Right atrium auricular region (tissue), 2 donors: ENCODE measurements around the gene SUN1. TPM values are rescaled to one million over a fixed set of nuclear protein-coding genes. Genes with fewer than 3 reads are reported as not detected.
A peak's percentile ranks its signal among the peaks of the same experiment; 100 is the strongest.

Experiments used
- DNase-seq: peaks from one replicate; pipeline ENCODE4 v3.0.0-alpha.2; 2019; ENCODE audit warnings: low spot score
- H3K27ac ChIP-seq, 2 donors: fragments of 200-600 bp; sonication (generic); 1 replicate in 1 of 2; 2 replicates in 1 of 2; pipeline ENCODE4 v1.5.1; 2016 to 2019
- H3K27me3 ChIP-seq, 2 donors: fragments of 200-600 bp; sonication (generic); one replicate each; pipeline versions ENCODE4 v1.5.1 to v1.6.0; 2017 to 2019
- H3K36me3 ChIP-seq: fragments of 200-600 bp; sonication (generic); one replicate; pipeline ENCODE4 v1.5.1; 2016
- H3K4me1 ChIP-seq, 2 donors: fragments of 200-600 bp; sonication (generic); one replicate each; pipeline versions ENCODE4 v1.5.1 to v1.6.0; 2017 to 2019
- H3K4me3 ChIP-seq, 2 donors: fragments of 200-600 bp; sonication (generic); 1 replicate in 1 of 2; 2 replicates in 1 of 2; pipeline ENCODE4 v1.5.1; 2017 to 2019; ENCODE audit warnings: mild to moderate bottlenecking in 1 of 2, moderate library complexity in 1 of 2
- H3K9me3 ChIP-seq, 2 donors: fragments of 200-600 bp; sonication (generic); one replicate each; pipeline ENCODE4 v1.5.1; 2019
- CTCF ChIP-seq, 2 donors: fragments of 200-600 bp; sonication (generic); IDR thresholded peaks; one replicate each; pipeline ENCODE4 v1.5.1; 2019; ENCODE audit warnings: antibody characterized with exemption in 2 of 2
- total RNA-seq, 2 donors: library from RNA; depleted of rRNA; stranded (reverse); fragments of >200 nt; gene quantifications; one replicate each; pipeline ENCODE4 v1.1.0, GENCODE V29; 2016

SUN1 gene
- total RNA-seq, 2 donors from 2014 or later, result 84.4 to 97.5 TPM

DNA sequence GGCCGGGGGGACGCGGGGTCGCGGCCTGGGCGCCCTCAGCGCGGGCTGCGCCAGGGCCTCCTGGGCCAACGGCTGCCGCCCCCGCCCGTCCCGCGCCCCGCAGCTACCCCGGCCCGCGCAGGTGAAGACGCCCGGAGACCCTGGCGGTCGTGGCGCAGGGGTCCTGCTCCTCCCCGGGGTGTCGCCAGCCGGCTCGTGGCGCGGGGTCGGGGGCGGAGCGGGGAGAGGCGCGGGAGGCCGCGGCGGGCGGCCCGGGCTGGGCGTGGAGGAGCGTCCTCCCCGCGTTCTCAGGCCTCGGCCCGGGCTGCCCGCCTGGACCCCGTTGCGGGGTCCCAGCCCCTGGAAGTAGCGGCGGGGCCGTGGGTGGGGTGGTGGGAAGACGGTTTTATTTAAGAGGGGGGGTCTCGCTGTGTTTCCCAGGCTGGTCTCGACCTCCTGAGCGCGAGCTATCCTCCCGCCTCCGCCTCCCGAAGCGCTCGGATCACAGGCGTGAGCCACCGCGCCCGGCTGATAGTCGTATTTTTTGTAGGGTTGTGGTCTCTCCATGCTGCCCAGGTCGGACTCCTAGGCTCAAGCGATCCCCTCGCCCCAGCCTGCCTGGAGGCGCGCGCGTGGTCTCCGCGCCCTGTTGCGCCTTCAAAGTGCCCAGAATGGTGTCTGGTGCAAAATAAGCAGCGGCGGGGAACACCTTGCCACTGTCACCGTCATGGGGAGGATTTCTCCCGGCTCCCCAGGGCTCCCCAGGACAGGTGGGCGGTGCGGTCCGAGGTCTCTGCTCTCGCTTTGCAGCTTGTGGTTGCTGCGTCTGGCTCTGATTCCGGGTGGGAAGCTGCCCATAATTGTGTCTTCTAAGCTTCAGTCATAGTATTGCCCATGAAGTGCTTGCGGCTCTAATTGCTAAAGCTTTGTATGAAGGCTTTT, 15.3 kb upstream of the SUN1 start:
- no peak for TF ChIP-seq CTCF (IDR thresholded peaks at IDR 0.05)
- Histone ChIP-seq H3K27ac (peak overlapping the region; percentile 86 to 93), H3K27me3 (no peaks in the 10 kb centered on the region), H3K9me3 (no peaks in the 10 kb centered on the region), H3K4me3 (peak overlapping the region; percentile 82 to 95), H3K4me1 (peaks cover 0 to 68% of the 10 kb centered on the region in 2 donors), H3K36me3 (no peaks in the 10 kb centered on the region)
- no peak for DNase-seq

DNA sequence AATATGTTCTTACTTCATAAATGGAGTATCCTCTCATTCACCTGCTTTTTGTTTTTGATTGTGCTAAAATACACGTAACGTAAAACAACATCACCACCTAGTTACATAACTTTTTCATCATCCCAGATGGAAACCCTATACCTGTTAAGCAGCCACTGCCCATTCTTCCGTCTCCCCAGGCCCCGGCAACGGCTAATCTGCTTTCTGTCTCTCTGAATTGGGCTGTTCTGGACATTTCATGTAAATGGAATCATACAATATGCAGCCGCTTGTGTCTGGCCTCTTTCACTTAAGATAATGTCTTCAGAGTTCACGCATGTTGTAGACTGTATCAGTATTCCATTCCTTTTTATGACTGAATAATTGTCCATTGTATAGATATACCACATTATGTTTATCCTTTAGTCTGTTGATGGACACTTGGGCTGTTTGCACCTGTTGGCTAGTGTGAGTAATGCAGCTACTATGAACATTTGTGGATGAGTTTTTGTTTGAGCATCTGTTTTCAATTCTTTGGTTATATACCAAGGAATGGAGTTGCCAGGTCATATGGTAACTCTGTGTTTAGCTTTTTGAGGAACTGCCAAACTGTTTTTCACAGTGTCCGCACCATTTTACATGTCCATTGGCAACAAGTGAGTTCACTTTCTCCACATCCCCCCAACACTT, 14.1 kb upstream of the SUN1 start:
- peaks cover 0 to 69% of the 10 kb centered on the region in 2 donors for H3K4me1 ChIP-seq
- H3K9me3 ChIP-seq, result no peaks in the 10 kb centered on the region
- H3K27me3 ChIP-seq, result no peaks in the 10 kb centered on the region
- TF ChIP-seq CTCF (IDR thresholded peaks at IDR 0.05), result peak in 1 of 2 donors; percentile 38
- no peak for DNase-seq
- H3K4me3 ChIP-seq, result no peak overlapping the region
- peak overlapping the region in 1 of 2 donors; percentile 93 for H3K27ac ChIP-seq
- no peaks in the 10 kb centered on the region for H3K36me3 ChIP-seq

- Histone ChIP-seq H3K4me3 (no peak overlapping the region), H3K27ac (no peak overlapping the region), H3K4me1 (peaks cover 0 to 78% of the 10 kb centered on the region in 2 donors), H3K9me3 (no peaks in the 10 kb centered on the region), H3K36me3 (no peaks in the 10 kb centered on the region), H3K27me3 (no peaks in the 10 kb centered on the region)
- no peak for DNase-seq
- TF ChIP-seq CTCF (IDR thresholded peaks at IDR 0.05), result no peak
These were observed 11.9 kb upstream of the SUN1 start for GRCh38 chr7:820341-820740.

GRCh38 chr7:821688-822087, 10.6 kb upstream of the SUN1 start:
- Histone ChIP-seq H3K36me3 (no peaks in the 10 kb centered on the region), H3K4me1 (peaks cover 0 to 82% of the 10 kb centered on the region in 2 donors), H3K27me3 (no peaks in the 10 kb centered on the region), H3K9me3 (no peaks in the 10 kb centered on the region), H3K4me3 (no peak overlapping the region), H3K27ac (peak overlapping the region; percentile 66 to 80)
- peak in 1 of 2 donors; percentile 53 for TF ChIP-seq CTCF (IDR thresholded peaks at IDR 0.05)
- DNase-seq, result no peak

GRCh38 chr7:822692-823276, 9.5 kb upstream of the SUN1 start:
- Histone ChIP-seq H3K4me3 (no peak overlapping the region), H3K9me3 (no peaks in the 10 kb centered on the region), H3K27ac (peak overlapping the region; percentile 66 to 80), H3K4me1 (peaks cover 0 to 85% of the 10 kb centered on the region in 2 donors), H3K36me3 (no peaks in the 10 kb centered on the region), H3K27me3 (no peaks in the 10 kb centered on the region)
- DNase-seq, result no peak
- peak in 1 of 2 donors; percentile 13 for TF ChIP-seq CTCF (IDR thresholded peaks at IDR 0.05)
